A673 (cell line): Measurements from ENCODE around the gene NELL1. TPM values are rescaled to one million over a fixed set of nuclear protein-coding genes. Genes with fewer than 3 reads are reported as not detected.

Experiments
- BruUV-seq: library from RNA; stranded (reverse); fragments of 400-500 nt; replicated peaks from 2 replicates; lab custom pipeline; 2021; lab: Mats Ljungman, UMichigan
- CTCF ChIA-PET: fragments of 300-600 bp; sonication (Branson Sonifier 250); formaldehyde crosslinking; loops from one replicate; lab custom pipeline; 2022; ENCODE audit warnings: antibody characterized with exemption; lab: Charles Lee
- POLR2A ChIA-PET: fragments of 300-600 bp; sonication (Branson Sonifier 250); formaldehyde crosslinking; loops from one replicate; lab custom pipeline; 2022; ENCODE audit warnings: antibody characterized with exemption; ENCODE audit not compliant: low non-redundant PET; lab: Charles Lee
- DNase-seq: peaks from one replicate; pipeline ENCODE4 v3.0.0-alpha.2; 2015; ENCODE audit warnings: low spot score
- H3K27ac ChIP-seq: fragments of 200-600 bp; sonication (generic); 2 replicates; pipeline ENCODE4 v1.5.1; 2016; ENCODE audit warnings: mixed run types, low read depth, mild to moderate bottlenecking, mixed read lengths, antibody characterized with exemption, low read length; ENCODE audit not compliant: poor library complexity, severe bottlenecking
- H3K27me3 ChIP-seq: fragments of 200-600 bp; sonication (generic); replicated peaks from 2 replicates; pipeline ENCODE4 v1.6.1; 2017; ENCODE audit warnings: mixed run types, low read depth, mild to moderate bottlenecking, mixed read lengths, antibody characterized with exemption, low read length; ENCODE audit not compliant: insufficient read depth, poor library complexity
- H3K36me3 ChIP-seq: fragments of 200-600 bp; sonication (generic); 2 replicates; pipeline ENCODE4 v1.6.1; 2016; ENCODE audit warnings: mixed run types, mild to moderate bottlenecking, mixed read lengths, antibody characterized with exemption, low read length; ENCODE audit not compliant: insufficient read depth, poor library complexity, severe bottlenecking
- H3K4me1 ChIP-seq: fragments of 200-600 bp; sonication (generic); 2 replicates; pipeline ENCODE4 v1.6.1; 2017; ENCODE audit warnings: mixed run types, mild to moderate bottlenecking, mixed read lengths, antibody characterized with exemption, low read length; ENCODE audit not compliant: insufficient read depth, poor library complexity, severe bottlenecking
- H3K4me3 ChIP-seq: fragments of 200-600 bp; sonication (generic); 2 replicates; pipeline ENCODE4 v1.5.1; 2016; ENCODE audit warnings: low read depth, mixed run types, mild to moderate bottlenecking, mixed read lengths, low read length; ENCODE audit not compliant: poor library complexity, severe bottlenecking
- H3K9me3 ChIP-seq: fragments of 200-600 bp; sonication (generic); 2 replicates; pipeline ENCODE4 v1.6.1; 2016; ENCODE audit warnings: mixed run types, low read depth, mild to moderate bottlenecking, mixed read lengths, antibody characterized with exemption, low read length; ENCODE audit not compliant: poor library complexity, severe bottlenecking
- CTCF ChIP-seq: fragments of 300-800, 200-600 bp; sonication (generic); conservative IDR thresholded peaks from 2 replicates; pipeline ENCODE4 v1.5.1; 2017; ENCODE audit warnings: low read depth, mild to moderate bottlenecking, antibody characterized with exemption, low read length, moderate library complexity, mixed read lengths
- EZH2 ChIP-seq: fragments of 200-600 bp; sonication (generic); IDR thresholded peaks from 2 replicates; pipeline ENCODE4 v1.6.1; 2017; ENCODE audit warnings: borderline replicate concordance, low read depth, mild to moderate bottlenecking, mixed read lengths, antibody characterized with exemption, low read length; ENCODE audit not compliant: poor library complexity, severe bottlenecking
- intact Hi-C: fragments of 100-400 bp; cut with micrococcal nuclease; formaldehyde crosslinking; loops from one replicate; pipeline ENCODE4 v1.10.0; 2022; ENCODE audit not compliant: unreplicated experiment
- total RNA-seq: library from RNA; stranded (reverse); gene quantifications from 2 replicates; pipeline ENCODE4 v1.2.3, GENCODE V29; 2021

The NELL1 gene
- total RNA-seq, 1 experiment from 2014 or later, result 0.32 TPM

GRCh38 chr11:21520244-21520643 lies 850.9 kb downstream of the NELL1 start:
- Histone ChIP-seq H3K27ac (no peak overlapping the region), H3K4me3 (no peak overlapping the region), H3K27me3 (no peaks in the 10 kb centered on the region), H3K4me1 (no peaks in the 10 kb centered on the region), H3K36me3 (no peaks in the 10 kb centered on the region), H3K9me3 (no peaks in the 10 kb centered on the region)
- intact Hi-C loops, result no loop called here
- POLR2A ChIA-PET, result no interaction called here
- no TSS peak for BruUV-seq
- no peak for TF ChIP-seq EZH2
- DNase-seq, result no peak
- CTCF ChIA-PET, result no interaction called here

GRCh38 chr11:21529187-21529586 lies 859.8 kb downstream of the NELL1 start:
- Histone ChIP-seq H3K9me3 (no peaks in the 10 kb centered on the region), H3K36me3 (no peaks in the 10 kb centered on the region), H3K27me3 (no peaks in the 10 kb centered on the region), H3K4me3 (no peak overlapping the region), H3K27ac (no peak overlapping the region), H3K4me1 (no peaks in the 10 kb centered on the region)
- no peak for DNase-seq
- ChIA-PET CTCF (no interaction called here), POLR2A (no interaction called here)
- no peak for TF ChIP-seq CTCF
- no peak for TF ChIP-seq EZH2
- BruUV-seq, result no TSS peak
- intact Hi-C loops, result no loop called here

GRCh38 chr11:21534288-21534687 lies 864.9 kb downstream of the NELL1 start:
- no peak for DNase-seq
- no peaks in the 10 kb centered on the region for H3K9me3 ChIP-seq
- H3K27me3 ChIP-seq, result no peaks in the 10 kb centered on the region
- no peaks in the 10 kb centered on the region for H3K36me3 ChIP-seq
- no peak overlapping the region for H3K27ac ChIP-seq
- TF ChIP-seq CTCF (no peak), EZH2 (no peak)
- ChIA-PET POLR2A (no interaction called here), CTCF (no interaction called here)
- no peak overlapping the region for H3K4me3 ChIP-seq
- BruUV-seq, result no TSS peak
- H3K4me1 ChIP-seq, result no peaks in the 10 kb centered on the region
- intact Hi-C loops, result no loop called here

- BruUV-seq, result no TSS peak
- no peak overlapping the region for H3K27ac ChIP-seq
- intact Hi-C loops, result no loop called here
- H3K4me3 ChIP-seq, result no peak overlapping the region
- TF ChIP-seq CTCF (no peak), EZH2 (no peak)
- H3K4me1 ChIP-seq, result no peaks in the 10 kb centered on the region
- H3K9me3 ChIP-seq, result no peaks in the 10 kb centered on the region
- no peaks in the 10 kb centered on the region for H3K27me3 ChIP-seq
- no peak for DNase-seq
- CTCF ChIA-PET, result no interaction called here
- H3K36me3 ChIP-seq, result no peaks in the 10 kb centered on the region
- POLR2A ChIA-PET, result no interaction called here
Observed at GRCh38 chr11:21537980-21538379, 868.6 kb downstream of the NELL1 start.
